Ishikawa (cell line): ENCODE measurements around the gene DPH2.

Source experiments
- EP300 ChIP-seq: IDR thresholded peaks from 2 replicates; pipeline ENCODE4 v1.6.1; 2012; ENCODE audit warnings: borderline replicate concordance
- TAF1 ChIP-seq: IDR thresholded peaks from 2 replicates; pipeline ENCODE4 v1.6.1; 2012; ENCODE audit warnings: low read depth, mild to moderate bottlenecking
- USF1 ChIP-seq: IDR thresholded peaks from 2 replicates; pipeline ENCODE4 v1.6.1; 2012

GRCh38 chr1:43994071-43994470 is 24.3 kb downstream of the DPH2 start:
- TF ChIP-seq USF1 (no peak), EP300 (no peak), TAF1 (no peak)
